Kidney (tissue), 14 donors: Measurements from ENCODE around the gene CNIH4. TPM values are rescaled to one million over a fixed set of nuclear protein-coding genes. Genes with fewer than 3 reads are reported as not detected.

Source experiments
- DNase-seq, 5 donors: peaks; one replicate each; pipeline ENCODE4 v3.0.0-alpha.2; 2013 to 2020
- FAIRE-seq: peaks from 2 replicates; lab custom pipeline; 2012; peaks lifted over from hg19 to GRCh38; lab: Jason Lieb, UNC
- H3K27ac ChIP-seq, 2 donors: one replicate each; pipeline ENCODE4 v1.7.0; 2013; ENCODE audit warnings: low read depth in 2 of 2, low read length in 2 of 2, inconsistent platforms in 1 of 2
- H3K27me3 ChIP-seq: one replicate; pipeline ENCODE4 v1.7.1; 2013; ENCODE audit warnings: low read length, inconsistent platforms; ENCODE audit not compliant: control insufficient read depth, insufficient read depth
- H3K36me3 ChIP-seq, 3 donors: one replicate each; pipeline versions ENCODE4 v1.7.0 to v1.7.1; 2013; ENCODE audit warnings: low read length in 3 of 3, control low read depth in 1 of 3, inconsistent platforms in 1 of 3; ENCODE audit not compliant: insufficient read depth in 3 of 3, control insufficient read depth in 2 of 3
- H3K4me1 ChIP-seq, 3 donors: one replicate each; pipeline versions ENCODE4 v1.7.0 to v1.7.1; 2013; ENCODE audit warnings: low read length in 3 of 3, inconsistent platforms in 1 of 3, low read depth in 1 of 3; ENCODE audit not compliant: control insufficient read depth in 2 of 3, insufficient read depth in 2 of 3
- H3K4me3 ChIP-seq, 3 donors: one replicate each; pipeline versions ENCODE4 v1.7.0 to v1.8.1; 2013; ENCODE audit warnings: low read length in 3 of 3, control low read depth in 1 of 3, inconsistent platforms in 1 of 3
- H3K9ac ChIP-seq, 3 donors: one replicate each; pipeline versions ENCODE4 v1.7.0 to v1.7.1; 2013; ENCODE audit warnings: low read length in 3 of 3, control low read depth in 1 of 3, inconsistent platforms in 1 of 3
- H3K9me3 ChIP-seq, 3 donors: one replicate each; pipeline versions ENCODE4 v1.7.0 to v1.7.1; 2013; ENCODE audit warnings: low read length in 3 of 3, control low read depth in 1 of 3, inconsistent platforms in 1 of 3; ENCODE audit not compliant: control insufficient read depth in 2 of 3, insufficient read depth in 1 of 3
- intact Hi-C: fragments of 100-400 bp; cut with DNase I; formaldehyde crosslinking; loops from one replicate; pipeline ENCODE4 v1.11.1; 2022
- polyA plus RNA-seq: library from polyadenylated mRNA; stranded (reverse); fragments of 350-450 nt; fragmentation: Illumina TruSeq; extraction: RNeasy Lipid Tissue Mini Kit (QIAGEN cat#74804); gene quantifications from one replicate; pipeline ENCODE4 v1.2.3, GENCODE V29; 2014; ENCODE audit warnings: low read depth, low replicate concordance; ENCODE audit not compliant: insufficient read depth
- total RNA-seq: library from RNA; stranded (reverse); fragmentation: NEBNext Ultra II Directional; extraction: Animal tissue kit (Norgen Biotek cat#: 25700); gene quantifications from one replicate; pipeline ENCODE4 v1.2.1, GENCODE V29; 2021
- TF ChIP-seq, protein P1 (sequence below): IDR thresholded peaks from 3 replicates; pipeline ENCODE4 v1.5.1; 2012; ENCODE audit warnings: mild to moderate bottlenecking, moderate library complexity, borderline replicate concordance; ENCODE audit not compliant: insufficient read depth; ENCODE audit errors: extremely low read depth
- donor health status: control.
- donor health status: control.
- donor health status: control.
- donor health status: control.
- donor health status: control.
- donor health status: DM: yes; HTN: yes; CAD: no.
- donor health status: Normal renal cell carcinoma (clear cell type).

The CNIH4 gene
- total and polyA plus RNA-seq, 2 donors from 2014 or later = 51.0 to 77.9 TPM

DNA sequence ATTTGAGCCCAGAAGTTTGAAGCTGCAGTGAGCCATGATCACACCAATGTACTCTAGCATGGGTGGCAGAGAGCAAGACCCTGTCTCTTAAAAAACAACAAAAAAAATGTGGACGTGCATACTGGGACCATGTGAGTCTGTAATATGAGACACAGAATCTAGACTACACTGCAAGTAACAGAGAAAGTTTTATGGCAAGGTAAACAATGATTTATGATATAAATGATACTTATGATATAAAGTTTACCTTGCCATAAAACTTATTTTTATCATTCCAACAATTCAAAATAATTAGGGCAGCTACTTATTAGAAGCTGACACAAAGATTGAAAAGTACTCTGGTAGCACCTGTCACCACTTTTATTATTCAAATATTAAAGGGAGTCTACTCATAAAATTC is 43.2 kb downstream of the CNIH4 start:
- Histone ChIP-seq H3K4me1 (no peaks in the 10 kb centered on the region), H3K9me3 (no peaks in the 10 kb centered on the region), H3K36me3 (peaks cover 13 to 76% (median 19%) of the 10 kb centered on the region in 3 donors), H3K27ac (no peak overlapping the region), H3K27me3 (no peaks in the 10 kb centered on the region), H3K9ac (no peak overlapping the region), H3K4me3 (no peak overlapping the region)
- intact Hi-C loops = no loop called here
- FAIRE-seq (no peak), DNase-seq (no peak)
- TF ChIP-seq, protein P1, sequence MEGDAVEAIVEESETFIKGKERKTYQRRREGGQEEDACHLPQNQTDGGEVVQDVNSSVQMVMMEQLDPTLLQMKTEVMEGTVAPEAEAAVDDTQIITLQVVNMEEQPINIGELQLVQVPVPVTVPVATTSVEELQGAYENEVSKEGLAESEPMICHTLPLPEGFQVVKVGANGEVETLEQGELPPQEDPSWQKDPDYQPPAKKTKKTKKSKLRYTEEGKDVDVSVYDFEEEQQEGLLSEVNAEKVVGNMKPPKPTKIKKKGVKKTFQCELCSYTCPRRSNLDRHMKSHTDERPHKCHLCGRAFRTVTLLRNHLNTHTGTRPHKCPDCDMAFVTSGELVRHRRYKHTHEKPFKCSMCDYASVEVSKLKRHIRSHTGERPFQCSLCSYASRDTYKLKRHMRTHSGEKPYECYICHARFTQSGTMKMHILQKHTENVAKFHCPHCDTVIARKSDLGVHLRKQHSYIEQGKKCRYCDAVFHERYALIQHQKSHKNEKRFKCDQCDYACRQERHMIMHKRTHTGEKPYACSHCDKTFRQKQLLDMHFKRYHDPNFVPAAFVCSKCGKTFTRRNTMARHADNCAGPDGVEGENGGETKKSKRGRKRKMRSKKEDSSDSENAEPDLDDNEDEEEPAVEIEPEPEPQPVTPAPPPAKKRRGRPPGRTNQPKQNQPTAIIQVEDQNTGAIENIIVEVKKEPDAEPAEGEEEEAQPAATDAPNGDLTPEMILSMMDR = no peak

DNA sequence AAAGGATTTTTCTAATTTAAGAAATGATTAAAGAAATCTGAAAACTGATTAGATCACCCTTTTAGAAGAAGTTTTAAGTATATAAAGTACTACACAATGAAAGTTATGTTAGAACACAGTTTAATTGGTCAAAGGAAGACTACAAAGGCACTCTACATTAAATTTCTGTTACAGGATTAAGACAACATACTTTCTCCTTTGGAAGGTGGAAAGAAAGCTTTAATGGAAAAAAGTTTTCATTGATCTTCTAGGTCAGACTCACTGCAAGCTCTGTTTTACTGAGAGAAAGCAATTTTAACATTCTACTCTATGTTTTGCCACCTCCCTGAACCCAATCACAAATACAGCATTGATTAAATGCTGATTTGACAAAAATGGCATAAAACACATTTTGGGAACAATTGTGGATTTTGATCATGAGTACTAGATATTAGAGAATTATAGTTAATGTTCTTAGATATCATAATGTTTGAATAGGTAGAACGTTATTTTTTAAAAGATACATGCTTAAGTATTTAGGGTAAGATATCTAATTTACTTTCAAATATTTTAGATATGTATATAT is 45.9 kb downstream of the CNIH4 start:
- DNase-seq = no peak
- peaks cover 14 to 57% (median 21%) of the 10 kb centered on the region in 3 donors for H3K36me3 ChIP-seq
- H3K9me3 ChIP-seq = no peaks in the 10 kb centered on the region
- no peaks in the 10 kb centered on the region for H3K4me1 ChIP-seq
- H3K27ac ChIP-seq = no peak overlapping the region
- no peaks in the 10 kb centered on the region for H3K27me3 ChIP-seq
- TF ChIP-seq, protein P1 = no peak
- intact Hi-C loops = no loop called here
- H3K4me3 ChIP-seq = no peak overlapping the region
- no peak overlapping the region for H3K9ac ChIP-seq
- no peak for FAIRE-seq

DNA sequence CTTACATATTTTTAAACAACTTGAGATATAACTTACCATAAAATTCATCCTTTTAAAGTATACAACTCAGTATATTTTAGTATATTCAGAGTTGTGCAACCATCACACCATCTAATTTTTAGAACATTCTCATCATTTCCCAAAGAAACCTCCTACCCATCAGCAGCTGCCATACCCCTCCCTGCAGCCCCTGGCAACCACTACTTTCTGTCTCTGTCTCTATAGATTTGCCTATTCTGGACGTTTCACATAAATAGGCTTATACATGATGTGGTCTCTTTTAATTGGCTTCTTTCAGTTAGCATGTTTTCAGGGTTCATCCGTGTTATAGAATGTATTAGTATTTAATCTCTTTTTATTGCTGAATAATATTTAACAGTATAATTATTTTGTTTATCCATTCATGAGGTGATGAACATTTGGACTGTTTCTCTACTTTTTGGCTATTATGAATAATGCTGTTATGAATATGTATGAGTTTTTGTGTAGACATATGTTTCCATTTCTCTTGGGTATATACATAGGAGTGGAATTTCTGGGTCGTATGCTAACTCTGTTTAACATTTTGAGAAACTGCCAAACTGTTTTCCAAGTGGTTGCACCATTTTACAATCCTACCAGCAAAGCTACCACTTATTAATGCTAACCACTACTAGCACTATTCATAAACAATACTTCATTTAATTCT is 48.4 kb downstream of the CNIH4 start:
- TF ChIP-seq, protein P1 = no peak
- Histone ChIP-seq H3K27ac (no peak overlapping the region), H3K9me3 (no peaks in the 10 kb centered on the region), H3K36me3 (peaks cover 15 to 45% (median 21%) of the 10 kb centered on the region in 3 donors), H3K9ac (no peak overlapping the region), H3K4me3 (no peak overlapping the region), H3K27me3 (no peaks in the 10 kb centered on the region), H3K4me1 (no peaks in the 10 kb centered on the region)
- no peak for DNase-seq
- intact Hi-C loops = no loop called here
- no peak for FAIRE-seq
